Mucosa of descending colon (tissue), 3 donors: ENCODE data around the gene SMARCE1. TPM values are rescaled to one million over a fixed set of nuclear protein-coding genes. Genes with fewer than 3 reads are reported as not detected.

ENCODE experiments used
- ATAC-seq: fragments of 200-7000 bp; cut with Tn5 transposase; one replicate; pipeline ENCODE4 v1.9.1; 2020; ENCODE audit warnings: mild to moderate bottlenecking, moderate library complexity
- DNase-seq, 3 donors: peaks; one replicate each; pipeline ENCODE4 v3.0.0-alpha.2; 2020
- H3K36me3 ChIP-seq: fragments of 200-600 bp; one replicate; pipeline ENCODE4 v1.8.0; 2021; ENCODE audit warnings: low read depth, mild to moderate bottlenecking
- H3K4me1 ChIP-seq: fragments of 200-600 bp; one replicate; pipeline ENCODE4 v1.8.0; 2021; ENCODE audit warnings: low read depth, mild to moderate bottlenecking
- H3K4me3 ChIP-seq: fragments of 200-600 bp; one replicate; pipeline ENCODE4 v1.8.0; 2021; ENCODE audit warnings: mild to moderate bottlenecking
- H3K9me3 ChIP-seq: fragments of 200-600 bp; one replicate; pipeline ENCODE4 v1.8.0; 2021; ENCODE audit warnings: mild to moderate bottlenecking
- intact Hi-C, 2 donors: fragments of 100-400 bp; cut with DNase I in 1 of 2; cut with micrococcal nuclease in 1 of 2; formaldehyde crosslinking; loops; one replicate each; pipeline versions ENCODE4 v1.11.0 to v1.11.1; 2022; cut with DNase I, micrococcal nuclease
- total RNA-seq, 3 donors: library from RNA; stranded (reverse); fragmentation: NEBNext Ultra II Directional in 2 of 3; extraction: Animal tissue kit (Norgen Biotek cat#: 25700) in 2 of 3; gene quantifications; one replicate each; pipeline versions ENCODE4 v1.2.1 to v1.2.4, GENCODE V29; 2021 to 2023
- TF ChIP-seq, protein P1 (sequence below): fragments of 200-600 bp; IDR thresholded peaks from one replicate; pipeline ENCODE4 v1.8.0; 2022; ENCODE audit warnings: antibody characterized with exemption, mild to moderate bottlenecking
- donor health status: DM: no; HTN: no; CAD: no; lungs with moderate emphysema.
- donor health status: DM: no; HTN: no; CAD: no.
- donor health status: DM: no; HTN: yes; CAD: no.

Gene SMARCE1
- total RNA-seq, 3 donors from 2014 or later = 72.0 to 93.8 (median 87.9) TPM

DNA sequence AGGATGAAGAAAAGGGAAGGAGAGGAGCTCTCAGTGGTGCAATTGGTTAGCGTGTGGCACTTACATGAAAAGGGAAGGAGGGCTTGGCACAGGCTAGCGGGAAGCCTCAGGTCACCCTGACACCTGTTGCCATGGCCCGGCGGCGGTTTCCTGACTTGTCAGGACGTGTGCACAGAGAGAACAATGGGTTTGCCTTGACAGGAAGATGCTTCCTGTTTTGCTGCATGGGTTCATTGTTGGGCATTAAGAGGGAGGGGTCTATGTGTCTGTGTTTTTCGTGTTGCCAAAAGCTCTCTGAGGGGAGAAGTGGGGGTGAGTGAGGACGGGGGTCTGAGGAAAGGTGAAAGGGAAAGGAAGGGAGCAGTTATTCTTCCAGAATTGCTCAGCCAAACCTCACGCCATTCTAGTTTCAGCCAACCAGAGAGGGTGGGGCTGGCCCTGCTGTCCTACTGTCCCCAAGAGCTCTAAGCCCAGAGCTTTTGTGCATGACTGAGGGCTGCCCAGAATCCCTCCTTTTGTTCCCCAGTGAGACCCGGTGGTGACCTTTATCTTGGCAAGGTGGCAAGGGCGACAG lies 65.2 kb downstream of the SMARCE1 start:
- H3K36me3 ChIP-seq = no peaks in the 10 kb centered on the region
- peak; percentile 95 for ATAC-seq
- no peaks in the 10 kb centered on the region for H3K4me1 ChIP-seq
- H3K4me3 ChIP-seq = no peak overlapping the region
- DNase-seq = peak; percentile 33 to 90 (median 56)
- TF ChIP-seq, protein P1, sequence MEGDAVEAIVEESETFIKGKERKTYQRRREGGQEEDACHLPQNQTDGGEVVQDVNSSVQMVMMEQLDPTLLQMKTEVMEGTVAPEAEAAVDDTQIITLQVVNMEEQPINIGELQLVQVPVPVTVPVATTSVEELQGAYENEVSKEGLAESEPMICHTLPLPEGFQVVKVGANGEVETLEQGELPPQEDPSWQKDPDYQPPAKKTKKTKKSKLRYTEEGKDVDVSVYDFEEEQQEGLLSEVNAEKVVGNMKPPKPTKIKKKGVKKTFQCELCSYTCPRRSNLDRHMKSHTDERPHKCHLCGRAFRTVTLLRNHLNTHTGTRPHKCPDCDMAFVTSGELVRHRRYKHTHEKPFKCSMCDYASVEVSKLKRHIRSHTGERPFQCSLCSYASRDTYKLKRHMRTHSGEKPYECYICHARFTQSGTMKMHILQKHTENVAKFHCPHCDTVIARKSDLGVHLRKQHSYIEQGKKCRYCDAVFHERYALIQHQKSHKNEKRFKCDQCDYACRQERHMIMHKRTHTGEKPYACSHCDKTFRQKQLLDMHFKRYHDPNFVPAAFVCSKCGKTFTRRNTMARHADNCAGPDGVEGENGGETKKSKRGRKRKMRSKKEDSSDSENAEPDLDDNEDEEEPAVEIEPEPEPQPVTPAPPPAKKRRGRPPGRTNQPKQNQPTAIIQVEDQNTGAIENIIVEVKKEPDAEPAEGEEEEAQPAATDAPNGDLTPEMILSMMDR = no peak
- H3K9me3 ChIP-seq = no peaks in the 10 kb centered on the region
- intact Hi-C loops = no loop called here

DNA sequence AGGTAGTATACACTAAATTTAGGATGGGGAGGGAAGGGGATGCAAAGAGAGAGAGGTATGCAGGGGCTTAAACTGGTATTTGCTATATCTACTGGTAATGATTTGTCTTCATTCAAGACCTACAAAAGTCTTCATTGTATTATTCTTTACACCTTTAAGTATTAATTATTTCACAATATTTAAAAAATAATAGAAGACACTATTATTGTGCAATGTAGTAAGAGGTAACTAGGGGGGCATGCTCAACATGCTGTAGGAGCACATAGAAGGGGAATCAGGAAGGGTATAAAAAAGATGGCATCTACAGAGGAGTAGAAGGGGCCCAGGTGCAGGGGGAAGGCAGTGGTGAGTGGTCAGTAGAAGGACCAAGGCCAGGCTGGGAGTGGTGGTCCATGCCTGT lies 67.5 kb downstream of the SMARCE1 start:
- H3K36me3 ChIP-seq = no peaks in the 10 kb centered on the region
- no peak for DNase-seq
- H3K9me3 ChIP-seq = no peaks in the 10 kb centered on the region
- intact Hi-C loops = no loop called here
- no peak for ATAC-seq
- TF ChIP-seq, protein P1 = no peak
- no peak overlapping the region for H3K4me3 ChIP-seq
- no peaks in the 10 kb centered on the region for H3K4me1 ChIP-seq

DNA sequence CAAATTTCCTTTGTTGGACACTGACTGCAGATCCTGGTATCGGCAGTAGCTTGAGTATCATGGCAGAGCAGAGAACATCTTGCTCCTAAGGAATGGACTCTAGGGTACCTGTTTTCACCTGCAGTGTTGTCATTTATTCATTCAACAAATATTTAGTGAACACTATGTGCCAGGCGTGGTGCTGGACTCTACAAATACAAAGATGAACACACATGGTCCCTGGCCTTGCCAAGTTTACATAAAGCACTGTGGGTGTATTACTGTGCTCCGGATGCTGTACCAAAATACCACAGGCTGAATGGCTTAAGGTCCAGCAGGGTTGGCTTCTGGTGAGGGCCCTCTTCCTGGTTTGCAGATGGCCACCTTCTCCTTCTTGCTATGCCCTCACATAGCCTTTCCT lies 68.1 kb downstream of the SMARCE1 start:
- ATAC-seq (no peak), DNase-seq (no peak)
- peaks cover 5% of the 10 kb centered on the region for H3K9me3 ChIP-seq
- TF ChIP-seq, protein P1 = no peak
- intact Hi-C loops = no loop called here
- no peaks in the 10 kb centered on the region for H3K4me1 ChIP-seq
- H3K36me3 ChIP-seq = no peaks in the 10 kb centered on the region
- no peak overlapping the region for H3K4me3 ChIP-seq

DNA sequence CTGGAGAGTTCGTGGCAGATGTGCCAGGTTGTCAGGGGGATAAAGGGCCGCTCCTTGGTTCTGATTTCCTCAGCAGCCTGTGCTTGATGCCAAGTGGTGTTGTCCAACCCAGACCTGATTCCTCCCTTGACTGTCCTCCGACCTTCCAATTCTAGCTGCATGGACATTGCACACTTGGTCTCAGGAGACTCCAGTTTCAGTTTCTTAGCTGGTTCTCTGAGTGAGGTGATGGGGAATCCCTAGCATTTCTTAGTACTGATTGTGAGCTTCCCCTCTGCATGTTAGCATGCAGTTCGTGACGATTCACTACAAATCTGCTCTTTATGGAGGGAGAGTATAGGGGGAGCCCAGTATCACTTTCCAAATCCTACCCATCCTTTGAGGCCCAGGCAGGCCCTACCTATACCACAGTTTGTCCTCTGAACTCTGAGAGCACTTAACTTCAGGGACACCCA lies 70.0 kb downstream of the SMARCE1 start:
- H3K4me1 ChIP-seq = no peaks in the 10 kb centered on the region
- H3K36me3 ChIP-seq = no peaks in the 10 kb centered on the region
- intact Hi-C loops = no loop called here
- H3K4me3 ChIP-seq = no peak overlapping the region
- TF ChIP-seq, protein P1 = no peak
- ATAC-seq (peak; percentile 19), DNase-seq (no peak)
- peaks cover 14% of the 10 kb centered on the region for H3K9me3 ChIP-seq

DNA sequence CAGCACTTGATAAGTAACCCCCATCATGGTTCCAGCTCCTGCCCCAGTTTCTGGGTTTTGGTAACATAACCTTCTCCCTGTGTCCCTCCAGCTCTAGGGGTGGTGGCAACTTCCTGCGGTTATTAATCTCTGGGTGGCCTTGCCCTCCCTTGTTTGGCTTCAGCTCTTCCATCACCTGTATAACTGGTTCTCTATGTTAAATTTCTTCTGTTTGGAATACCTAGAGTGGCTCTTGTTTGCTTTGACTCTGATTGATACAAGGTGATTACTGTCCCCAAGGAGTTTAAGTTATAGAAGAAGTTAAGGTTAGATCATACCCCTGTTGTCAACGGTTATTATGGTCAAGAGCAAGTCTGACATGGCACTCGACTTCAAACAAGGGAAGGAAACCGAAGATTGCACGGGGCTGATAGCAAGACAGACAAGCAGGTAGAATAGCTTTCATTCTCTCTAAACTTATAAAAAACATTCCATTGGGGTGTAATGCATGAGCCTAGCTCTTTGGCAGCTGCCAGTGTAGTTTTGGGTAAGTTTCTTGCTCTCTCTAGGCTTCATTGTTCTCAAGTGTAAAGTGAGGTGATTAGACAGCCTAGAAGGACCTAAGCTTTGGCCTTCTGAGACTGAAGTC lies 71.4 kb downstream of the SMARCE1 start:
- TF ChIP-seq, protein P1 = no peak
- DNase-seq (no peak), ATAC-seq (no peak)
- Histone ChIP-seq H3K4me1 (no peaks in the 10 kb centered on the region), H3K9me3 (peaks cover 14% of the 10 kb centered on the region), H3K4me3 (no peak overlapping the region), H3K36me3 (no peaks in the 10 kb centered on the region)
- intact Hi-C loops = no loop called here

Other genes starting within 250 kb of the SMARCE1 start
- 10 to 100 TPM in 2 of 3 donors, 1 to 10 TPM in 1; 6.9 to 50.1 (median 11.4) TPM for gene TOP2A, start 229.9 kb downstream of the SMARCE1 start, total RNA-seq
- gene IGFBP4, start 204.4 kb downstream of the SMARCE1 start, total RNA-seq = 100 to 1,000 TPM; 215 to 459 (median 244) TPM
- 10 to 100 TPM in 1 of 3 donors, 1 to 10 TPM in 2; 3.0 to 13.1 (median 3.3) TPM for gene TNS4, start 146.2 kb downstream of the SMARCE1 start, total RNA-seq
- gene CCR7, start 82.3 kb downstream of the SMARCE1 start, total RNA-seq = 1 to 10 TPM in 1 of 3 donors, under 1 TPM in 2; 0.44 to 3.2 (median 0.87) TPM
- 1 to 10 TPM in 1 of 3 donors, under 1 TPM in 1, not detected in 1; 0.43 to 1.0 TPM for gene KRT222, start 17.4 kb upstream of the SMARCE1 start, total RNA-seq
- 1 to 10 TPM; 2.0 to 4.2 (median 2.4) TPM for gene KRT24, start 55.9 kb upstream of the SMARCE1 start, total RNA-seq
- not detected for gene KRT25, start 107.5 kb upstream of the SMARCE1 start, total RNA-seq
- gene KRT26, start 124.4 kb upstream of the SMARCE1 start, total RNA-seq = not detected
- not detected for gene KRT27, start 134.7 kb upstream of the SMARCE1 start, total RNA-seq
- not detected for gene KRT28, start 152.1 kb upstream of the SMARCE1 start, total RNA-seq
- 10 to 100 TPM; 24.5 to 33.1 (median 26.4) TPM for gene KRT10, start 174.8 kb upstream of the SMARCE1 start, total RNA-seq
- 1 to 10 TPM in 2 of 3 donors, under 1 TPM in 1; 0.80 to 6.0 (median 2.5) TPM for gene KRT12, start 219.4 kb upstream of the SMARCE1 start, total RNA-seq
- gene KRT20, start 237.4 kb upstream of the SMARCE1 start, total RNA-seq = 1,000 to 10,000 TPM in 2 of 3 donors, 100 to 1,000 TPM in 1; 553 to 1,810 (median 1,312) TPM